Endothelial cell of umbilical vein (primary cell): ENCODE results near the gene SERPINA6. TPM values are rescaled to one million over a fixed set of nuclear protein-coding genes. Genes with fewer than 3 reads are reported as not detected.

ENCODE experiments used
- BruUV-seq: library from RNA; stranded (reverse); fragments of 400-500 nt; replicated peaks from 2 replicates; lab custom pipeline; 2021; lab: Mats Ljungman, UMichigan
- CTCF ChIA-PET: fragments of 300-600, 350-600 bp; sonication (Branson Sonifier 250); formaldehyde crosslinking; loops from one replicate; lab custom pipeline; 2021; ENCODE audit warnings: antibody characterized with exemption, inconsistent platforms; lab: Charles Lee
- POLR2A ChIA-PET: fragments of 300-600, 350-600 bp; sonication (Branson Sonifier 250); formaldehyde crosslinking; loops from one replicate; lab custom pipeline; 2021; ENCODE audit warnings: antibody characterized with exemption, inconsistent platforms; lab: Charles Lee
- DNase-seq: peaks from one replicate; pipeline ENCODE4 v3.0.0-alpha.2; 2011; ENCODE audit warnings: low read depth, low spot score
- FAIRE-seq: peaks from 2 replicates; lab custom pipeline; 2011; peaks lifted over from hg19 to GRCh38; lab: Jason Lieb, UNC
- H2AFZ ChIP-seq: 2 replicates; pipeline ENCODE4 v1.6.0; 2012; ENCODE audit warnings: low read depth, low read length, control low read depth, inconsistent platforms
- H3K27ac ChIP-seq: 2 replicates; pipeline ENCODE4 v1.5.1; 2011; ENCODE audit warnings: low read depth, mild to moderate bottlenecking, control low read depth, low read length, moderate library complexity; ENCODE audit not compliant: insufficient read depth
- H3K27me3 ChIP-seq, 2 experiments: 2 replicates each; pipeline versions ENCODE4 v1.6.0 to v1.6.1; 2011; ENCODE audit warnings: low read length in 2 of 2, mixed read lengths in 1 of 2; ENCODE audit not compliant: control insufficient read depth in 2 of 2, insufficient read depth in 2 of 2
- H3K36me3 ChIP-seq, 2 experiments: 2 replicates in 1 of 2; 3 replicates in 1 of 2; pipeline ENCODE4 v1.5.1; 2011; ENCODE audit warnings: low read length in 2 of 2, mild to moderate bottlenecking in 1 of 2, moderate library complexity in 1 of 2; ENCODE audit not compliant: control insufficient read depth in 2 of 2, insufficient read depth in 2 of 2; ENCODE audit errors: extremely low read depth in 1 of 2
- H3K4me1 ChIP-seq: 3 replicates; pipeline ENCODE4 v1.5.1; 2011; ENCODE audit warnings: mild to moderate bottlenecking, low read length; ENCODE audit not compliant: control insufficient read depth, insufficient read depth; ENCODE audit errors: extremely low read depth
- H3K4me2 ChIP-seq: 2 replicates; pipeline ENCODE4 v1.6.1; 2011; ENCODE audit warnings: low read length, control low read depth, mixed read lengths; ENCODE audit not compliant: insufficient read depth
- H3K4me3 ChIP-seq, 3 experiments: fragments of 200-600 bp in 1 of 3; sonication (generic), shearing (Covaris generic) in 1 of 3; replicated peaks in 1 of 3; 2 replicates each; pipeline ENCODE4 v1.5.1; 2011 to 2016; ENCODE audit warnings: control low read depth in 3 of 3, low read length in 3 of 3, mild to moderate bottlenecking in 2 of 3, inconsistent platforms in 1 of 3, low read depth in 1 of 3, moderate library complexity in 1 of 3; ENCODE audit not compliant: insufficient read depth in 1 of 3
- H3K79me2 ChIP-seq: 2 replicates; pipeline ENCODE4 v1.6.0; 2012; ENCODE audit warnings: low read length, inconsistent platforms; ENCODE audit not compliant: control insufficient read depth, insufficient read depth
- H3K9ac ChIP-seq: replicated peaks from 2 replicates; pipeline ENCODE3; 2011; ENCODE audit warnings: low read length, control low read depth; ENCODE audit not compliant: insufficient read depth; ENCODE audit errors: extremely low read depth
- H3K9me1 ChIP-seq: replicated peaks from 3 replicates; pipeline ENCODE4 v1.6.0; 2011; ENCODE audit warnings: mild to moderate bottlenecking, low read length; ENCODE audit not compliant: control insufficient read depth, insufficient read depth; ENCODE audit errors: extremely low read depth
- H3K9me3 ChIP-seq: replicated peaks from 2 replicates; pipeline ENCODE4 v1.5.1; 2012; ENCODE audit warnings: low read length, inconsistent platforms; ENCODE audit not compliant: control insufficient read depth, insufficient read depth
- H4K20me1 ChIP-seq: replicated peaks from 2 replicates; pipeline ENCODE3; 2011; ENCODE audit warnings: mild to moderate bottlenecking, low read length; ENCODE audit not compliant: control insufficient read depth, insufficient read depth; ENCODE audit errors: extremely low read depth
- EZH2 ChIP-seq: IDR thresholded peaks from 2 replicates; pipeline ENCODE4 v1.6.1; 2012; ENCODE audit warnings: borderline replicate concordance, low read depth, mild to moderate bottlenecking, moderate library complexity, low read length, inconsistent platforms; ENCODE audit not compliant: severe bottlenecking
- FOS ChIP-seq: IDR thresholded peaks from 2 replicates; pipeline ENCODE4 v1.6.1; 2011; ENCODE audit warnings: mild to moderate bottlenecking, low read length, moderate library complexity, borderline replicate concordance; ENCODE audit not compliant: insufficient read depth
- GATA2 ChIP-seq: IDR thresholded peaks from 2 replicates; pipeline ENCODE4 v1.7.0; 2011; ENCODE audit warnings: low read depth, mild to moderate bottlenecking, moderate library complexity, mixed read lengths, low read length; ENCODE audit not compliant: insufficient read length, insufficient read depth
- JUN ChIP-seq: IDR thresholded peaks from 2 replicates; pipeline ENCODE4 v1.6.1; 2011; ENCODE audit warnings: borderline replicate concordance, low read depth; ENCODE audit not compliant: insufficient read length, insufficient read depth
- MYC ChIP-seq: IDR thresholded peaks from one replicate; pipeline ENCODE4 v1.6.1; 2011; ENCODE audit warnings: mild to moderate bottlenecking, low read depth, low read length
- POLR2A ChIP-seq: IDR thresholded peaks from 2 replicates; pipeline ENCODE4 v1.6.1; 2012; ENCODE audit warnings: low read depth, mild to moderate bottlenecking, control low read depth, low read length
- POLR2AphosphoS5 ChIP-seq: IDR thresholded peaks from 2 replicates; pipeline ENCODE4 v1.6.1; 2012; ENCODE audit warnings: low read depth, mild to moderate bottlenecking, control low read depth, low read length, moderate library complexity; ENCODE audit not compliant: insufficient read depth
- dilution Hi-C: fragments of 300-500 bp; cut with MboI; formaldehyde crosslinking; loops from one replicate; pipeline ENCODE4 v1.15.0; 2019; ENCODE audit warnings: low sequenced_read_pairs; ENCODE audit not compliant: extremely low pct_ligation_motif_present
- intact Hi-C: fragments of 100-400 bp; cut with micrococcal nuclease; formaldehyde crosslinking; loops from one replicate; pipeline ENCODE4 v1.10.0; 2022
- polyA plus RNA-seq, 4 experiments: library from polyadenylated mRNA; depleted of rRNA in 3 of 4; stranded (reverse) in 3 of 4; unstranded in 1 of 4; fragments of >200 nt; gene quantifications; 2 replicates each; pipeline versions ENCODE4 v1.2.1 to v1.2.3, GENCODE V29; 2011 to 2012; ENCODE audit warnings: missing spikeins in 1 of 4
- total RNA-seq: library from RNA; stranded (reverse); gene quantifications from 2 replicates; pipeline ENCODE4 v1.2.3, GENCODE V29; 2021
- TF ChIP-seq, protein P1 (sequence below): IDR thresholded peaks from 2 replicates; pipeline ENCODE4 v1.6.1; 2011; ENCODE audit not compliant: insufficient read depth, insufficient read length
- TF ChIP-seq, protein P2 (sequence below), 2 donors: IDR thresholded peaks; 1 replicate in 1 of 2; 2 replicates in 1 of 2; pipeline ENCODE4 v1.5.1; 2011; ENCODE audit warnings: low read length in 2 of 2, mild to moderate bottlenecking in 2 of 2, moderate library complexity in 2 of 2, control low read depth in 1 of 2, inconsistent platforms in 1 of 2, low read depth in 1 of 2; ENCODE audit not compliant: insufficient read depth in 1 of 2; ENCODE audit errors: extremely low read depth in 1 of 2

Gene SERPINA6
- total and polyA plus RNA-seq, 2 donors (not counting 3 experiments of a cell fraction or from before 2014, with no cell fraction given): not detected

DNA sequence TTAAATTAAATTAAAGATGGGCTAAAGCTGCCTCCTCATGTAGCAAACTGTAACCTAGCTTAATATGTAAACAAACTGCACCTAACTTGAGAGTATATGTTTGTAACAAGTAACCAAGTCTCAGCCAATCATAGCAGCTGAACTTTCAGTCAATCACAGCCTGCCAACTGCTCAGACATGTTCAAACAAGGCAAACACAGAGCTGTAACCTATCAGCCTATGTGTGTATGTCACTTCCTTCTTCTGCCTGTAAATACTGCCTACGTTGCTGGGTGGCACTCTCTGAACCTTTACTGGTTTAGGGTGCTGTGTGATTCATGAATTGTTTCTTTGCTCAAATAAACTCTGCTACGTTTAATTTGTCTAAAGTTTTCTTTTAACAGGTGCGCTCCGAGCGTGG, 2.9 kb downstream of the SERPINA6 start:
- ChIA-PET CTCF (no interaction called here), POLR2A (no interaction called here)
- H3K9ac ChIP-seq: no peak overlapping the region
- no peaks in the 10 kb centered on the region for H3K36me3 ChIP-seq
- H3K4me2 ChIP-seq: no peak overlapping the region
- no peak overlapping the region for H3K4me3 ChIP-seq
- no peaks in the 10 kb centered on the region for H3K27me3 ChIP-seq
- intact Hi-C loops: no loop called here
- dilution Hi-C loops: no loop called here
- DNase-seq (no peak), FAIRE-seq (no peak)
- no peaks in the 10 kb centered on the region for H3K9me1 ChIP-seq
- TF ChIP-seq EZH2 (no peak), FOS (no peak), MYC (no peak), POLR2AphosphoS5 (no peak), JUN (no peak), POLR2A (no peak), GATA2 (no peak)
- TF ChIP-seq, protein P1, sequence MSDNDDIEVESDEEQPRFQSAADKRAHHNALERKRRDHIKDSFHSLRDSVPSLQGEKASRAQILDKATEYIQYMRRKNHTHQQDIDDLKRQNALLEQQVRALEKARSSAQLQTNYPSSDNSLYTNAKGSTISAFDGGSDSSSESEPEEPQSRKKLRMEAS: no peak
- TF ChIP-seq, protein P2, sequence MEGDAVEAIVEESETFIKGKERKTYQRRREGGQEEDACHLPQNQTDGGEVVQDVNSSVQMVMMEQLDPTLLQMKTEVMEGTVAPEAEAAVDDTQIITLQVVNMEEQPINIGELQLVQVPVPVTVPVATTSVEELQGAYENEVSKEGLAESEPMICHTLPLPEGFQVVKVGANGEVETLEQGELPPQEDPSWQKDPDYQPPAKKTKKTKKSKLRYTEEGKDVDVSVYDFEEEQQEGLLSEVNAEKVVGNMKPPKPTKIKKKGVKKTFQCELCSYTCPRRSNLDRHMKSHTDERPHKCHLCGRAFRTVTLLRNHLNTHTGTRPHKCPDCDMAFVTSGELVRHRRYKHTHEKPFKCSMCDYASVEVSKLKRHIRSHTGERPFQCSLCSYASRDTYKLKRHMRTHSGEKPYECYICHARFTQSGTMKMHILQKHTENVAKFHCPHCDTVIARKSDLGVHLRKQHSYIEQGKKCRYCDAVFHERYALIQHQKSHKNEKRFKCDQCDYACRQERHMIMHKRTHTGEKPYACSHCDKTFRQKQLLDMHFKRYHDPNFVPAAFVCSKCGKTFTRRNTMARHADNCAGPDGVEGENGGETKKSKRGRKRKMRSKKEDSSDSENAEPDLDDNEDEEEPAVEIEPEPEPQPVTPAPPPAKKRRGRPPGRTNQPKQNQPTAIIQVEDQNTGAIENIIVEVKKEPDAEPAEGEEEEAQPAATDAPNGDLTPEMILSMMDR (IDR thresholded peaks at IDR 0.05; ENCODE audit: extremely low read depth in 1 of 2, insufficient read depth in 1 of 2, low read depth in 1 of 2, low read length in 2 of 2): no peak
- H3K27ac ChIP-seq: no peak overlapping the region
- no peak overlapping the region for H2AFZ ChIP-seq
- no peaks in the 10 kb centered on the region for H4K20me1 ChIP-seq
- no peaks in the 10 kb centered on the region for H3K9me3 ChIP-seq
- no peaks in the 10 kb centered on the region for H3K79me2 ChIP-seq
- no peaks in the 10 kb centered on the region for H3K4me1 ChIP-seq
- BruUV-seq: no TSS peak
